Spleen (tissue), 11 donors: ENCODE data around the gene SFXN3. TPM values are rescaled to one million over a fixed set of nuclear protein-coding genes. Genes with fewer than 3 reads are reported as not detected.
A peak's percentile ranks its signal among the peaks of the same experiment; 100 is the strongest.

Experiments
- DNase-seq: peaks from one replicate; pipeline ENCODE4 v3.0.0-alpha.2; 2020
- H3K27ac ChIP-seq, 8 donors: fragments of 200-600 bp; sonication (generic) in 7 of 8; 1 replicate in 4 of 8; 2 replicates in 4 of 8; pipeline versions ENCODE4 v1.5.0 to v1.8.0; 2016 to 2021; ENCODE audit warnings: inconsistent platforms in 4 of 8, mild to moderate bottlenecking in 4 of 8, moderate library complexity in 1 of 8
- H3K27me3 ChIP-seq, 7 donors: fragments of 200-600 bp; sonication (generic) in 6 of 7; replicated peaks in 1 of 7; 1 replicate in 4 of 7; 2 replicates in 3 of 7; pipeline versions ENCODE4 v1.5.0 to v1.8.0; 2016 to 2021; ENCODE audit warnings: inconsistent platforms in 3 of 7, mild to moderate bottlenecking in 1 of 7
- H3K36me3 ChIP-seq, 6 donors: fragments of 200-600 bp; sonication (generic) in 5 of 6; 1 replicate in 4 of 6; 2 replicates in 2 of 6; pipeline versions ENCODE4 v1.5.0 to v1.8.0; 2016 to 2021; ENCODE audit warnings: inconsistent platforms in 2 of 6
- H3K4me1 ChIP-seq, 6 donors: fragments of 200-600 bp; sonication (generic) in 5 of 6; 1 replicate in 3 of 6; 2 replicates in 3 of 6; pipeline versions ENCODE4 v1.5.0 to v1.8.0; 2016 to 2021; ENCODE audit warnings: inconsistent platforms in 3 of 6
- H3K4me3 ChIP-seq, 8 donors: fragments of 200-600 bp; sonication (generic) in 7 of 8; 1 replicate in 4 of 8; 2 replicates in 4 of 8; pipeline versions ENCODE4 v1.5.0 to v1.8.0; 2016 to 2021; ENCODE audit warnings: inconsistent platforms in 4 of 8, mild to moderate bottlenecking in 4 of 8, moderate library complexity in 2 of 8
- H3K9me3 ChIP-seq, 8 donors: fragments of 200-600 bp; sonication (generic) in 7 of 8; 1 replicate in 4 of 8; 2 replicates in 4 of 8; pipeline versions ENCODE4 v1.5.0 to v1.8.0; 2016 to 2021; ENCODE audit warnings: inconsistent platforms in 4 of 8
- POLR2A ChIP-seq, 3 donors: fragments of 450-650 bp; IDR thresholded peaks; one replicate each; pipeline ENCODE4 v1.5.1; 2017; ENCODE audit warnings: antibody characterized with exemption in 3 of 3, mild to moderate bottlenecking in 1 of 3
- POLR2AphosphoS5 ChIP-seq, 3 donors: sonication (generic); formaldehyde crosslinking; IDR thresholded peaks; one replicate each; pipeline ENCODE4 v1.5.1; 2017; ENCODE audit warnings: antibody characterized with exemption in 3 of 3
- WGBS, 5 donors: extraction: QIAGEN DNeasy Blood & Tissue Kit in 3 of 5; methylation state at CpG; one replicate each; pipeline versions ENCODE4 v1.1.5 to v1.1.7; 2013 to 2018; 5-methylcytosine and 5-hydroxymethylcytosine counted together
- intact Hi-C: fragments of 100-400 bp; cut with DNase I; formaldehyde crosslinking; loops from one replicate; pipeline ENCODE4 v1.15.0; 2023; ENCODE audit warnings: low total_unique reads
- polyA plus RNA-seq, 3 donors: library from polyadenylated mRNA; stranded (reverse); fragments of 200-250 nt; gene quantifications; one replicate each; pipeline ENCODE4 v1.2.1, GENCODE V29; 2013
- total RNA-seq, 7 donors: library from RNA; depleted of rRNA in 3 of 7; stranded (reverse); fragments of >200 nt in 3 of 7; fragmentation: NEBNext Ultra II Directional in 4 of 7; extraction: Animal tissue kit (Norgen Biotek cat#: 25700) in 4 of 7; gene quantifications; one replicate each; pipeline versions ENCODE4 v1.1.0 to v1.2.1, GENCODE V29; 2016 to 2021
- TF ChIP-seq, protein P1 (sequence below), 11 experiments: fragments of 200-600 bp in 7 of 11; fragments of 450-650 bp in 4 of 11; sonication (generic) in 4 of 11; IDR thresholded peaks in 8 of 11; conservative IDR thresholded peaks in 3 of 11; 1 replicate in 7 of 11; 2 replicates in 4 of 11; pipeline versions ENCODE4 v1.4.0 to v1.8.0; 2016 to 2021; ENCODE audit warnings: antibody characterized with exemption in 11 of 11, inconsistent platforms in 4 of 11, mild to moderate bottlenecking in 1 of 11
- donor health status: healthy with polysubstance abuse.
- donor health status: DM: no; HTN: no; CAD: no; lungs with moderate emphysema.
- donor health status: DM: no; HTN: no; CAD: no.
- donor health status: Bipolar disorder and iron deficiency.
- donor health status: healthy.
- donor health status: DM: no; HTN: no; CAD: no.
- donor health status: DM: yes; HTN: yes; CAD: no.

SFXN3 gene
- total and polyA plus RNA-seq, 10 donors: 7.9 to 70.0 (median 38.5) TPM

DNA sequence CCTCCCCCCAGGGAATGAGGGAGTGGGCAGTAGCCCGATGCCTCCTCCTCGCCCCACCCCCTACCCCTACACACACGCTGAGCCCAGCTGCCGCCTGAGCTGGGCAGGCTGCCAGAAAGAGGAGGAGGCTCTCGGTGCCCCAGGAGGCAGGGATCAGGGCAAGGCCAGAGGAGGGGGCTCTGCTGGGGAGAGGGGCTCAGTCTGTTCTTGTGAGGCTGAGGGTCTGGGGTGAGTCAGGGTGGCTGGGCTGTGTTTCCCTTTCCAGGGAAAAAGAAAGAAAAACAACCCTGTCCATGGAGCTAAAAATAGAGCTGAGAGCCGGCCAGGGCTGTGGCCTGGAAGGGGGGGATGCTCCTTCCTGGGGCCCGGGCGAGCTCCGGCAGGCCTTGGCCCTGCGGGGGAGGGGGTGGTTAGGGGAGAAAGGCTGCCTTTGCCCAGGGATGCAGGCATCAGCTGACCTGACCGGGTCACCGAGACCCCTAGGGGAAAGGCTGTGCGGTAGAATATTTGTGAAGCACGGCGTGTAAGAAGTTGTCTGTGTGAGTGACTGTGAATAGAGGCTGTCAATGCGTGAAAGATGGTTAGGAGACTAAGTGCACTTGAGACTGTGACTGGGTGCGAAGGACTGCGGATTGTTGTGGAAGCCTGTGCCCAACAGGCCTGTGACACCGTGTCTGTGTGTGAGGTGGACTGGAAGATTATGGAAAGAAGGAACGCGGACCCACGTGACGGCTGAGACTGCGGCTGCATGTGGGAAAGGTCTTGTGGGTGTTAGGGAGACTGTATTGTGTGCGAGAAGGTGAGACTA is 32.6 kb upstream of the SFXN3 start:
- TF ChIP-seq POLR2AphosphoS5 (IDR thresholded peaks at IDR 0.05): peak; percentile 45 to 55 (median 52)
- TF ChIP-seq, protein P1, sequence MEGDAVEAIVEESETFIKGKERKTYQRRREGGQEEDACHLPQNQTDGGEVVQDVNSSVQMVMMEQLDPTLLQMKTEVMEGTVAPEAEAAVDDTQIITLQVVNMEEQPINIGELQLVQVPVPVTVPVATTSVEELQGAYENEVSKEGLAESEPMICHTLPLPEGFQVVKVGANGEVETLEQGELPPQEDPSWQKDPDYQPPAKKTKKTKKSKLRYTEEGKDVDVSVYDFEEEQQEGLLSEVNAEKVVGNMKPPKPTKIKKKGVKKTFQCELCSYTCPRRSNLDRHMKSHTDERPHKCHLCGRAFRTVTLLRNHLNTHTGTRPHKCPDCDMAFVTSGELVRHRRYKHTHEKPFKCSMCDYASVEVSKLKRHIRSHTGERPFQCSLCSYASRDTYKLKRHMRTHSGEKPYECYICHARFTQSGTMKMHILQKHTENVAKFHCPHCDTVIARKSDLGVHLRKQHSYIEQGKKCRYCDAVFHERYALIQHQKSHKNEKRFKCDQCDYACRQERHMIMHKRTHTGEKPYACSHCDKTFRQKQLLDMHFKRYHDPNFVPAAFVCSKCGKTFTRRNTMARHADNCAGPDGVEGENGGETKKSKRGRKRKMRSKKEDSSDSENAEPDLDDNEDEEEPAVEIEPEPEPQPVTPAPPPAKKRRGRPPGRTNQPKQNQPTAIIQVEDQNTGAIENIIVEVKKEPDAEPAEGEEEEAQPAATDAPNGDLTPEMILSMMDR (IDR thresholded peaks at IDR 0.05 in 8 of 11, conservative IDR thresholded peaks at IDR 0.05 in 3 of 11): no peak
- peak overlapping the region; percentile 93 to 99 (median 98) for H3K27ac ChIP-seq
- peak overlapping the region; percentile 64 to 91 (median 80) for H3K4me3 ChIP-seq
- H3K27me3 ChIP-seq: no peaks in the 10 kb centered on the region
- H3K9me3 ChIP-seq: no peaks in the 10 kb centered on the region
- DNase-seq: peak; percentile 92
- WGBS, 5 donors: 3 to 8% (median 4%) methylated on average over 25 of the region's 25 CpGs
- intact Hi-C loops: no loop called here
- peaks cover 17 to 72% (median 57%) of the 10 kb centered on the region in 6 donors for H3K4me1 ChIP-seq
- H3K36me3 ChIP-seq: peaks cover 0 to 24% (median 7%) of the 10 kb centered on the region in 6 donors

DNA sequence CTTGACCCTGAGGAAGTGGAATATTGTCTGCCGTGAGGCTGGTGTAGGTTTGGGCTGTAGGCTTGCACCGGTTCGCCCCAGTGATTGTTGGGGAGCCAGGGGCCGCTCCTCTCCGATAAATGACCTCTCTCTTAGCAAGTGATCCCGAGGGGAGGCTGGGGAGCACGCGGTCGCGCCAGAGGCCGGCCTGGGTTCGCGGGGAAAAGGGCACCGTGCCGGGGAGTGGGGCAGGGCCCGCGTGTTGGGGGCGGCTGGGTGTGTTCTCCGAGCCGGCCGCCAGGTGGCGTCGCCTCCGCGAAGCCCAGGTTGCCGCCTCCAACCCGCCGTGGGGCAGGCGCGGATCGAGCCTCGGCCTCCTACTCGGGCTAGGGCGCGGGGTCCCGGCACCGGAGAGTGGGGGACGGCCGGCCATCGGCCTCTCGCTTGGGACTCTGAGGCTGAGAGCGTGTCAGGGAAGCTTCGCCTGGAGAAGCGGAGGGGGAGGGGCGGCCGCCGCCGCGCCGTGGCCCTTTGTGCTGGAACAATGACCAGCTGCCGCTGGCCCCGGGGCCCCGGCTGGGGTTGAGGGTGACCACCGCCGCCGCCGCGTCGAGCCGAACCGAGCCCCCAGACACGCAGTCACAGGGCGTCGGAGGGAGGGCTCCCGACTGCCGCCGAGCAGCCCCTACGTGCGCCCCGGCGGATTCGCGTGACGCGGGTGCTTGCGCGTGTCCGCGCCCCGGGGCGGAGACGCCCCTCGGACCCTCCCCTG is 31.9 kb upstream of the SFXN3 start:
- TF ChIP-seq, protein P1 (IDR thresholded peaks at IDR 0.05 in 8 of 11, conservative IDR thresholded peaks at IDR 0.05 in 3 of 11): peak; percentile 90 to 99 (median 98)
- TF ChIP-seq POLR2AphosphoS5 (IDR thresholded peaks at IDR 0.05): peak; percentile 89 to 91 (median 90)
- peak in 1 of 3 donors; percentile 64 for TF ChIP-seq POLR2A (IDR thresholded peaks at IDR 0.05)
- peak overlapping the region; percentile 93 to 99 (median 98) for H3K27ac ChIP-seq
- H3K36me3 ChIP-seq: peaks cover 0 to 24% (median 11%) of the 10 kb centered on the region in 6 donors
- peaks cover 17 to 79% (median 57%) of the 10 kb centered on the region in 6 donors for H3K4me1 ChIP-seq
- intact Hi-C loops: no loop called here
- DNase-seq: peak; percentile 97
- no peaks in the 10 kb centered on the region for H3K27me3 ChIP-seq
- H3K4me3 ChIP-seq: peak overlapping the region; percentile 64 to 91 (median 80)
- WGBS, 5 donors: 0 to 1% (median 0%) methylated on average over 1 to 83 of the region's 83 CpGs
- no peaks in the 10 kb centered on the region for H3K9me3 ChIP-seq

DNA sequence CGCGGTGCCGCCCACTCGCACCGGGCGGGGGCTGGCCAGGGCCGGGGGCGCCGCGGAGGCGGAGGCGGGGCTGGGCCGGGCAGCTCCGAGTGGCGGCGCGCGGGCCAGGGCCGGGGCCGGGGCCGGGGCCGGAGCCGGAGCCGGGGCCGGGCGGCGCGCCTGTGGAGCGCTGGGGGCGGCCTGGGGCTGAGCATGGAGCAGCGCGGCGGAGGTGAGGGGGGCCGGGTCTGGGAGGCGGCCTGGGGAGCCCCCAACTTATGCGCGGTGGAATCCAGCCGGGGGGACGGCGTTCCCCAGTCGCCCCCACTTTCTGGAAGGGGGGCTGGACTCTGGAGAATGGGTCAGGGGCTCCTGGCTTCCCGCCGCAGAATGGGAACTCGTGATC is 31.3 kb upstream of the SFXN3 start, which contains the start of gene LZTS2:
TSS of gene LZTS2 (plus strand) at position 67 of the 385 bp plus-strand sequence. CDS start 2,731 bp downstream, outside the sequence.
- H3K4me3 ChIP-seq: peak within 1 kb of the TSS; percentile 67 to 91 (median 80)
- TF ChIP-seq, protein P1 (IDR thresholded peaks at IDR 0.05 in 8 of 11, conservative IDR thresholded peaks at IDR 0.05 in 3 of 11): no peak
- TF ChIP-seq POLR2AphosphoS5 (IDR thresholded peaks at IDR 0.05): no peak
- TF ChIP-seq POLR2A (IDR thresholded peaks at IDR 0.05): no peak
- no peaks in the 10 kb centered on the region for H3K27me3 ChIP-seq
- H3K36me3 ChIP-seq: peaks cover 0 to 25% (median 12%) of the 10 kb centered on the region in 6 donors
- H3K27ac ChIP-seq: peak within 1 kb of the TSS; percentile 93 to 99 (median 98)
- intact Hi-C loops: no loop called here
- no peaks in the 10 kb centered on the region for H3K9me3 ChIP-seq
- peaks cover 17 to 85% (median 57%) of the 10 kb centered on the region in 6 donors for H3K4me1 ChIP-seq
- DNase-seq: no peak
- WGBS, 5 donors: 0 to 4% (median 0%) methylated on average over 3 to 44 of the region's 44 CpGs
